Breast epithelium (tissue), 3 donors: ENCODE data around the gene ARHGAP26.

Source experiments
- POLR2A ChIP-seq: fragments of 450-650 bp; IDR thresholded peaks from one replicate; pipeline ENCODE4 v1.6.1; 2016; ENCODE audit warnings: antibody characterized with exemption, mild to moderate bottlenecking, moderate library complexity
- TF ChIP-seq, protein P1 (sequence below), 3 donors: fragments of 450-650 bp; IDR thresholded peaks; one replicate each; pipeline ENCODE4 v1.5.1; 2016 to 2017; ENCODE audit warnings: antibody characterized with exemption in 3 of 3, mild to moderate bottlenecking in 3 of 3, moderate library complexity in 3 of 3

DNA sequence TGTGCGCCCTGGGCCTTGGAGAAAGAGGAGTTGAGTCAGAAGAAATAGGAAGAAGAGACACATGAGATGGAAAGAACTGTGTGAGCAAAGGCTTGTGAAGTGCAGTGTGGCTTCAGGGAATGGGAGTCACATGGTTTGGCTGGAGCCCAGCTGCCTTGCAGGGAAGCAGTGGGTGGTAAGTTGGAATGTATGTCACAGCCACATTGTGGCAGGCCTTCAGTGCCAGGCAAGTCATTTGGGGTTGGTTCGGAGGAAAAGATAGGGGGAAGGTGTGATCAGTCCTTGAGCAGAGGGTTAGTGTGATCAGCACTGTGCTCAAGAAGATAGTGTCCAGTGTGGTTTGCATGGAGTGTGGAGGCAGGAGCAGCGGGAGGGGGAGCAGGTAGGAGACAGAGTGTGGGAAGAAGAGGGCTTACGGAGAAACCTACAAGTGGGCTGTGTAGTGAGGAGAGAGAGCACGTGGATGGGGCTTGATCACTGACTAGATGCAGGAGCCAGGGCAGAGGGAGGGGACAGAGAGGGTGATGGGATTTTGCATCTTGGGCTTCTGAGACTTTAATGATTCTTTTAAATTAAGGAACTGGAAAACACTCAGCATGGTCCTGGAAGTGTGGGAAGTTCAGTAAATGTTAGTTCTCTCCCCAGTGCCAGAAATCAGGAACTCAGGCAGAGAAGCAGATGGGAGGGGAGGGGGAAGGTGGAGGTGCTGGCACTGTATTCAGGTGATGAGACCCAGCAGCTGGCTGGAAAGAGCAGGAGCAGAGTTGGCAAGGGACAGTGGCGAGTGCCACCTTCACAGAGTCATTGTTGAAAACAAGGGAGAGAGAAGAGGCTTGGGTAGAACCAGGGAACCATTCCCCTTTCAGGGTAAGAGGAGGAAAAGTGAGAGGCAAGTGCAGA, 46.6 kb downstream of the ARHGAP26 start:
- TF ChIP-seq, protein P1, sequence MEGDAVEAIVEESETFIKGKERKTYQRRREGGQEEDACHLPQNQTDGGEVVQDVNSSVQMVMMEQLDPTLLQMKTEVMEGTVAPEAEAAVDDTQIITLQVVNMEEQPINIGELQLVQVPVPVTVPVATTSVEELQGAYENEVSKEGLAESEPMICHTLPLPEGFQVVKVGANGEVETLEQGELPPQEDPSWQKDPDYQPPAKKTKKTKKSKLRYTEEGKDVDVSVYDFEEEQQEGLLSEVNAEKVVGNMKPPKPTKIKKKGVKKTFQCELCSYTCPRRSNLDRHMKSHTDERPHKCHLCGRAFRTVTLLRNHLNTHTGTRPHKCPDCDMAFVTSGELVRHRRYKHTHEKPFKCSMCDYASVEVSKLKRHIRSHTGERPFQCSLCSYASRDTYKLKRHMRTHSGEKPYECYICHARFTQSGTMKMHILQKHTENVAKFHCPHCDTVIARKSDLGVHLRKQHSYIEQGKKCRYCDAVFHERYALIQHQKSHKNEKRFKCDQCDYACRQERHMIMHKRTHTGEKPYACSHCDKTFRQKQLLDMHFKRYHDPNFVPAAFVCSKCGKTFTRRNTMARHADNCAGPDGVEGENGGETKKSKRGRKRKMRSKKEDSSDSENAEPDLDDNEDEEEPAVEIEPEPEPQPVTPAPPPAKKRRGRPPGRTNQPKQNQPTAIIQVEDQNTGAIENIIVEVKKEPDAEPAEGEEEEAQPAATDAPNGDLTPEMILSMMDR (IDR thresholded peaks at IDR 0.05): no peak
- TF ChIP-seq POLR2A: no peak
